Smooth muscle cell (in vitro differentiated cells): ENCODE measurements around the gene ST7. TPM values are rescaled to one million over a fixed set of nuclear protein-coding genes. Genes with fewer than 3 reads are reported as not detected.

Experiments used
- DNase-seq: peaks from one replicate; lab custom pipeline; 2025; ENCODE audit not compliant: unreplicated experiment; lab: John Stamatoyannopoulos, UW
- H2AFZ ChIP-seq: fragments of 200-600 bp; sonication (generic); 2 replicates; pipeline ENCODE4 v1.6.0; 2016; ENCODE audit warnings: antibody characterized with exemption, low read depth, mild to moderate bottlenecking
- H3F3A ChIP-seq: fragments of 200-600 bp; sonication (generic); 2 replicates; pipeline ENCODE4 v1.6.0; 2017; ENCODE audit warnings: antibody characterized with exemption, low read depth
- H3K27ac ChIP-seq: fragments of 200-600 bp; sonication (generic); 2 replicates; pipeline ENCODE4 v1.5.1; 2016; ENCODE audit warnings: low read depth, mild to moderate bottlenecking
- H3K27me3 ChIP-seq: fragments of 200-600 bp; sonication (generic); 2 replicates; pipeline ENCODE4 v1.6.1; 2016; ENCODE audit warnings: low read depth, mild to moderate bottlenecking
- H3K36me3 ChIP-seq: fragments of 200-600 bp; sonication (generic); 2 replicates; pipeline ENCODE4 v1.5.1; 2016; ENCODE audit warnings: low read depth
- H3K4me1 ChIP-seq: fragments of 200-600 bp; sonication (generic); 2 replicates; pipeline ENCODE4 v1.5.1; 2016; ENCODE audit warnings: low read depth
- H3K4me2 ChIP-seq: fragments of 200-600 bp; sonication (generic); 2 replicates; pipeline ENCODE4 v1.6.0; 2016; ENCODE audit warnings: mild to moderate bottlenecking
- H3K4me3 ChIP-seq: fragments of 200-600 bp; sonication (generic); 2 replicates; pipeline ENCODE4 v1.5.1; 2016; ENCODE audit warnings: mild to moderate bottlenecking
- H3K79me2 ChIP-seq: fragments of 200-600 bp; sonication (generic); 2 replicates; pipeline ENCODE4 v1.6.0; 2016; ENCODE audit warnings: low read depth, mild to moderate bottlenecking
- H3K9ac ChIP-seq: fragments of 200-600 bp; sonication (generic); 2 replicates; pipeline ENCODE4 v1.6.0; 2016; ENCODE audit warnings: low read depth
- H3K9me3 ChIP-seq: fragments of 200-600 bp; sonication (generic); replicated peaks from 2 replicates; pipeline ENCODE4 v1.5.1; 2016; ENCODE audit warnings: low read depth
- H4K20me1 ChIP-seq: fragments of 200-600 bp; sonication (generic); 2 replicates; pipeline ENCODE4 v1.6.0; 2016; ENCODE audit warnings: low read depth
- WGBS: methylation state at CpG from one replicate; pipeline ENCODE4 v1.1.7; 2016; ENCODE audit warnings: low lambda C conversion rate; 5-methylcytosine and 5-hydroxymethylcytosine counted together
- polyA plus RNA-seq: library from polyadenylated mRNA; unstranded; fragments of >200 nt; fragmentation: Nextera tagmentation; extraction: Ambion mirVana; gene quantifications from 2 replicates; pipeline ENCODE4 v1.2.1, GENCODE V29; 2016
- total RNA-seq: library from RNA; depleted of rRNA; stranded (reverse); fragments of >200 nt; gene quantifications from 2 replicates; pipeline ENCODE4 v1.2.3, GENCODE V29; 2014
- TF ChIP-seq, protein P1 (sequence below): fragments of 200-600 bp; sonication (generic); IDR thresholded peaks from 2 replicates; pipeline ENCODE4 v1.5.1; 2017; ENCODE audit warnings: borderline replicate concordance, mild to moderate bottlenecking, antibody characterized with exemption; ENCODE audit not compliant: insufficient read depth, poor library complexity, severe bottlenecking

The ST7 gene
- total and polyA plus RNA-seq, 2 experiments from 2014 or later = 23.2 to 26.1 TPM

DNA sequence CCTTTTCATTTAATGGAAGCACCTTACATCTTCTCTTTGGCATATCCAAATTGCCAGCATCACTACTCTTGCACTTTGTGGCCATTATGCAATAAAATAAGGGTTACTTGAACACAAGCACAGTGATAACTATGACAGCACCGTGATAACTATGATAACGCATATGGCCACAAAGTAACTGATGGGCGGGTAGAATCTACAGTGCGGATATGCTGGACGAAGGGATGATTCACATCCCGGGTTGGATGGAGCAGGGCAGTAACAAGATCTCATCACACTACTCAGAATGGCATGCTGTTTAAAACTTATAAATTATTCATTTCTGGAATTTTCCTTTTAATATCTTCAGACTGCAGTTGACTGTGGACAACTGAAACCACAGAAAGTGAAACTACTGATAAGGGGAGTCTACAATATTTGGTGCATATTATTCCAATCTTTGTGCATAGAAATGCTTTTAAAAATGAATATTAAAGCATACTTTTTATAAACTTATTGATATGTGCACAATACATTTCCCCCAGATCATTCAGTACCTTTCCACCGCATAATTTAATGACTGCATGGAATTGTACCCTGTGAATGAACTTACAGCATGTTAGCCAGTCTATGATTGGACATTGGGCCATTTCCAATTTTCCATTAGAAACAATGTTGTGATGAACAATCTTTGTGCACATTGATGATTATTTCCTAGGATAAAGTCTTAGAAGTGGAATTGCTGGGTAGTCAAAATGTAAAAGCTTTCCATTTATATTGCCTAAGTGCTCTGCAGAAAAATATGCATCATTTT is 233.1 kb downstream of the ST7 start:
- Histone ChIP-seq H3F3A (peaks cover 4% of the 10 kb centered on the region), H3K4me2 (peak overlapping the region; percentile 53), H3K27ac (no peak overlapping the region), H2AFZ (no peak overlapping the region), H3K9me3 (no peaks in the 10 kb centered on the region), H3K9ac (no peak overlapping the region), H4K20me1 (no peaks in the 10 kb centered on the region), H3K79me2 (no peaks in the 10 kb centered on the region), H3K4me3 (no peak overlapping the region), H3K36me3 (no peaks in the 10 kb centered on the region), H3K27me3 (no peaks in the 10 kb centered on the region), H3K4me1 (no peaks in the 10 kb centered on the region)
- DNase-seq = no peak
- WGBS = 52% methylated on average over 7 of the region's 7 CpGs
- TF ChIP-seq, protein P1, sequence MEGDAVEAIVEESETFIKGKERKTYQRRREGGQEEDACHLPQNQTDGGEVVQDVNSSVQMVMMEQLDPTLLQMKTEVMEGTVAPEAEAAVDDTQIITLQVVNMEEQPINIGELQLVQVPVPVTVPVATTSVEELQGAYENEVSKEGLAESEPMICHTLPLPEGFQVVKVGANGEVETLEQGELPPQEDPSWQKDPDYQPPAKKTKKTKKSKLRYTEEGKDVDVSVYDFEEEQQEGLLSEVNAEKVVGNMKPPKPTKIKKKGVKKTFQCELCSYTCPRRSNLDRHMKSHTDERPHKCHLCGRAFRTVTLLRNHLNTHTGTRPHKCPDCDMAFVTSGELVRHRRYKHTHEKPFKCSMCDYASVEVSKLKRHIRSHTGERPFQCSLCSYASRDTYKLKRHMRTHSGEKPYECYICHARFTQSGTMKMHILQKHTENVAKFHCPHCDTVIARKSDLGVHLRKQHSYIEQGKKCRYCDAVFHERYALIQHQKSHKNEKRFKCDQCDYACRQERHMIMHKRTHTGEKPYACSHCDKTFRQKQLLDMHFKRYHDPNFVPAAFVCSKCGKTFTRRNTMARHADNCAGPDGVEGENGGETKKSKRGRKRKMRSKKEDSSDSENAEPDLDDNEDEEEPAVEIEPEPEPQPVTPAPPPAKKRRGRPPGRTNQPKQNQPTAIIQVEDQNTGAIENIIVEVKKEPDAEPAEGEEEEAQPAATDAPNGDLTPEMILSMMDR = no peak

GRCh38 chr7:117188376-117188775 is 235.1 kb downstream of the ST7 start:
- TF ChIP-seq, protein P1 = no peak
- Histone ChIP-seq H3K27ac (no peak overlapping the region), H3K79me2 (no peaks in the 10 kb centered on the region), H4K20me1 (no peaks in the 10 kb centered on the region), H3K9me3 (no peaks in the 10 kb centered on the region), H3K4me2 (no peak overlapping the region), H3K4me3 (no peak overlapping the region), H3K4me1 (no peaks in the 10 kb centered on the region), H3K9ac (no peak overlapping the region), H3K27me3 (no peaks in the 10 kb centered on the region), H2AFZ (no peak overlapping the region), H3K36me3 (no peaks in the 10 kb centered on the region), H3F3A (peaks cover 4% of the 10 kb centered on the region)
- no peak for DNase-seq

DNA sequence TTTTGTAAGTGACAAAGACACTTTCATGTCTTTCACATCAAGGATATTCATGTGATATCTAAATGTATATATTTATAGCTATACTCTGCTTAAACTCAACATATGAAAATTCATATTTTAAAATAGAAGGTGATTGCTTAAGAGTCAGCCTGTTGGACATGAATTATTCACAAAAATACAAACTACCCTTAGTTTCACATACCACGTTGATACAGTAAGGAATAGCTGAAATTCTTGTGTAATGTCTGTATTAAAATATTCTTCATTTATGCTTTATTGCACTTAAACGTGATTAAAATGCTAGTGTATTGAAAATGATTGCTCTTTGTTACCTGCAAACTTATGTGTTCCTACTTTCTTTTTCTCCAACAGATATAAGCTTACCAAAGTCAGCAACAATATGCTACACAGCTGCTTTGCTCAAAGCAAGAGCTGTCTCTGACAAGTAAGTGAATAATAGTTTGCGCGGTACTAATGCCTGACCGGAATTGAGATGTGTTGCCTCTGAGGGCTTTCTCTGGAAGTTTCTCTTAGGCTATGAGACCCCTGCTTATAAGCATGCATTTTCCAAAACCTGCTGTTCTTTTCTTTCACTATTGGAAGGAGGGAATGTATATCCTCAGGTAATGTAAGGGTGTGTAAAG is 235.8 kb downstream of the ST7 start:
- Histone ChIP-seq H3K9me3 (no peaks in the 10 kb centered on the region), H4K20me1 (no peaks in the 10 kb centered on the region), H3K27ac (no peak overlapping the region), H3K4me2 (no peak overlapping the region), H3F3A (peaks cover 4% of the 10 kb centered on the region), H3K9ac (no peak overlapping the region), H3K4me1 (no peaks in the 10 kb centered on the region), H3K79me2 (no peaks in the 10 kb centered on the region), H3K36me3 (no peaks in the 10 kb centered on the region), H3K4me3 (no peak overlapping the region), H3K27me3 (no peaks in the 10 kb centered on the region), H2AFZ (no peak overlapping the region)
- TF ChIP-seq, protein P1 = no peak
- no peak for DNase-seq
- 96% methylated on average over 5 of the region's 5 CpGs for WGBS
